K562 (cell line): Measurements from ENCODE around the gene CCNDBP1. TPM values are rescaled to one million over a fixed set of nuclear protein-coding genes. Genes with fewer than 3 reads are reported as not detected.

ENCODE experiments used
- BCOR ChIP-seq: fragments of 450-650 bp; IDR thresholded peaks from 2 replicates; pipeline ENCODE4 v1.6.1; 2016
- BRCA1 ChIP-seq, 2 experiments: fragments of 450-650 bp in 1 of 2; sonication (generic) in 1 of 2; formaldehyde crosslinking in 1 of 2; IDR thresholded peaks; 2 replicates each; pipeline versions ENCODE4 v1.5.0 to v1.6.1; 2017 to 2020; ENCODE audit warnings: mild to moderate bottlenecking in 1 of 2, missing genetic modification reagents in 1 of 2
- ESRRB ChIP-seq: fragments of 250-450 bp; sonication (Bioruptor Pico); IDR thresholded peaks from 2 replicates; pipeline ENCODE4 v1.5.0; 2020; ENCODE audit warnings: mild to moderate bottlenecking, moderate library complexity, borderline replicate concordance
- KAT2B ChIP-seq: IDR thresholded peaks from one replicate; pipeline ENCODE4 v1.6.1; 2012; ENCODE audit warnings: low read depth, mild to moderate bottlenecking, control low read depth, inconsistent platforms, low read length, moderate library complexity
- L3MBTL2 ChIP-seq: fragments of 450-650 bp; IDR thresholded peaks from 2 replicates; pipeline ENCODE4 v1.6.1; 2016; ENCODE audit warnings: mild to moderate bottlenecking, moderate library complexity
- NCOA4 ChIP-seq: fragments of 450-650 bp; IDR thresholded peaks from 2 replicates; pipeline ENCODE4 v1.6.1; 2018; ENCODE audit warnings: mild to moderate bottlenecking; ENCODE audit not compliant: partially characterized antibody
- NELFE ChIP-seq: IDR thresholded peaks from 2 replicates; pipeline ENCODE4 v1.6.1; 2011; ENCODE audit warnings: mild to moderate bottlenecking; ENCODE audit not compliant: insufficient read depth, insufficient read length
- NEUROD1 ChIP-seq: fragments of 150-350 bp; IDR thresholded peaks from 2 replicates; pipeline ENCODE4 v1.6.1; 2014; ENCODE audit warnings: borderline replicate concordance, low read length, low read depth; ENCODE audit not compliant: partially characterized antibody
- NFE2L1 ChIP-seq: fragments of 450-650 bp; IDR thresholded peaks from 2 replicates; pipeline ENCODE4 v1.6.1; 2016; ENCODE audit warnings: missing genetic modification characterization, low read depth, mild to moderate bottlenecking, missing compliant biosample characterization, moderate library complexity, borderline replicate concordance
- SMARCA5 ChIP-seq: fragments of 450-650 bp; IDR thresholded peaks from 2 replicates; pipeline ENCODE4 v1.6.1; 2016
- TAL1 ChIP-seq: fragments of 450-650 bp; IDR thresholded peaks from 2 replicates; pipeline ENCODE4 v1.6.1; 2016; ENCODE audit warnings: mild to moderate bottlenecking
- TRIM24 ChIP-seq, 2 experiments: fragments of 450-650 bp; IDR thresholded peaks; 2 replicates each; pipeline ENCODE4 v1.6.1; 2016
- ZNF384 ChIP-seq: IDR thresholded peaks from 2 replicates; pipeline ENCODE4 v1.6.1; 2012; ENCODE audit warnings: low read depth, low read length, improper control_type of control experiment
- ZNF668 ChIP-seq: fragments of 250-450 bp; sonication (Bioruptor Pico); IDR thresholded peaks from 2 replicates; pipeline ENCODE4 v1.8.0; 2022; ENCODE audit warnings: mild to moderate bottlenecking, inconsistent platforms
- ZNF780A ChIP-seq: fragments of 250-450 bp; sonication (Bioruptor Pico); IDR thresholded peaks from 2 replicates; pipeline ENCODE4 v1.5.0; 2021; ENCODE audit warnings: mild to moderate bottlenecking
- polyA plus RNA-seq, 8 experiments: library from polyadenylated mRNA; depleted of rRNA in 4 of 8; stranded (reverse) in 5 of 8; unstranded in 3 of 8; fragments of >200 nt; fragmentation: Nextera tagmentation in 2 of 8; fragmentation: Illumina TruSeq in 1 of 8; extraction: Ambion mirVana in 2 of 8; extraction: Trizol in 1 of 8; gene quantifications; 2 replicates each; pipeline versions ENCODE4 v1.2.1 to v1.2.3, GENCODE V29; 2011 to 2014; ENCODE audit warnings: inconsistent platforms in 1 of 8, missing spikeins in 1 of 8
- total RNA-seq, 7 experiments: library from RNA; depleted of rRNA in 6 of 7; stranded (reverse); fragments of >200 nt in 6 of 7; fragmentation: Illumina TruSeq in 2 of 7; extraction: Trizol in 2 of 7; gene quantifications; 2 replicates each; pipeline versions ENCODE4 v1.2.1 to v1.2.3, GENCODE V29; 2011 to 2021; ENCODE audit warnings: low replicate concordance in 1 of 7
- TF ChIP-seq, protein P1 (sequence below): fragments of 450-650 bp; conservative IDR thresholded peaks from 2 replicates; pipeline ENCODE4 v1.6.1; 2016; ENCODE audit warnings: missing genetic modification characterization, low read depth, mild to moderate bottlenecking, control low read depth, missing compliant biosample characterization
- TF ChIP-seq, protein P2 (sequence below): fragments of 250-450 bp; sonication (Bioruptor Pico); IDR thresholded peaks from 2 replicates; pipeline ENCODE4 v1.5.0; 2021; ENCODE audit warnings: mild to moderate bottlenecking, moderate library complexity
- TF ChIP-seq, protein P3 (sequence below): IDR thresholded peaks from 2 replicates; pipeline ENCODE4 v1.6.1; 2016; ENCODE audit warnings: missing genetic modification characterization, missing compliant biosample characterization
- TF ChIP-seq, protein P4 (sequence below), 2 experiments: IDR thresholded peaks; 2 replicates each; pipeline ENCODE4 v1.6.1; 2012; ENCODE audit warnings: improper control_type of control experiment in 2 of 2, low read depth in 2 of 2, low read length in 2 of 2, borderline replicate concordance in 1 of 2
- TF ChIP-seq, protein P5 (sequence below): fragments of 250-450 bp; sonication (Bioruptor Pico); IDR thresholded peaks from 2 replicates; pipeline ENCODE4 v1.5.0; 2021

The CCNDBP1 gene
- total and polyA plus RNA-seq, 9 of the 15 experiments (the other 6 are each of a cell fraction or from before 2014, with no cell fraction given), result 37.0 to 111 (median 55.5) TPM

DNA sequence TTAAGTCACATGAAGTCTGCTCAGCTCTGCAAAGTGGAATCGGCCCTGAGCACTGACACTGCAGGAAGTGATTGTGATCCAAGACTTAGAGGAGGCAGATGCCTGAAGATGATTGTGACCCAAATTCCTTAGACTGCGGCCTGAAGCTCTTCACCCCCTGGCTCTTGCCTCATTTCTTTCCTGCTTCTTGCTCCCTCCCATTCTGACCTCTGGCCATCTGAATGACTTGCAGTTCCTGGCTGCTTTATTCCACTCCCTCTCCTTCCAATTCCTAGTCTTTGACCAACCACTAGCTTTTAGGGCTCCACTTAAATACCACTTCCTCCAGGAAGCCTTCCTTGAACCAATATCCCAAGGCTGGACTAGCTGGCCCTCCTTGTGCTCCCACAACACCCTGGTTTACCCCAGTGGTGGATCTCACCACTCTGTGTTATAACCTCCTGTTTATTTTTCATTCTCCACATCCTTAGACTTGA is 45.5 kb downstream of the CCNDBP1 start (continued):
- TF ChIP-seq, protein P1, sequence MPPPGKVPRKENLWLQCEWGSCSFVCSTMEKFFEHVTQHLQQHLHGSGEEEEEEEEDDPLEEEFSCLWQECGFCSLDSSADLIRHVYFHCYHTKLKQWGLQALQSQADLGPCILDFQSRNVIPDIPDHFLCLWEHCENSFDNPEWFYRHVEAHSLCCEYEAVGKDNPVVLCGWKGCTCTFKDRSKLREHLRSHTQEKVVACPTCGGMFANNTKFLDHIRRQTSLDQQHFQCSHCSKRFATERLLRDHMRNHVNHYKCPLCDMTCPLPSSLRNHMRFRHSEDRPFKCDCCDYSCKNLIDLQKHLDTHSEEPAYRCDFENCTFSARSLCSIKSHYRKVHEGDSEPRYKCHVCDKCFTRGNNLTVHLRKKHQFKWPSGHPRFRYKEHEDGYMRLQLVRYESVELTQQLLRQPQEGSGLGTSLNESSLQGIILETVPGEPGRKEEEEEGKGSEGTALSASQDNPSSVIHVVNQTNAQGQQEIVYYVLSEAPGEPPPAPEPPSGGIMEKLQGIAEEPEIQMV, result no peak
- TF ChIP-seq BCOR (peak; percentile 94), NEUROD1 (no peak), SMARCA5 (peak; percentile 78; the same call in 1 of the 2 replicates), BRCA1 (IDR thresholded peaks at IDR 0.05) (no peak), BRCA1 (CRISPR knock-in tag; IDR thresholded peaks at IDR 0.05) (no peak), NFE2L1 (tag) (peak; percentile 84), TRIM24 (IDR thresholded peaks at IDR 0.05) (peak; percentile 79 to 84), TAL1 (peak; percentile 80), NELFE (no peak), ZNF668 (CRISPR knock-in tag) (no peak), L3MBTL2 (peak; percentile 51; the same call in 1 of the 2 replicates), NCOA4 (no peak), KAT2B (no peak), ESRRB (CRISPR knock-in tag) (no peak), ZNF780A (CRISPR knock-in tag) (no peak), ZNF384 (no peak)
- TF ChIP-seq, protein P2, sequence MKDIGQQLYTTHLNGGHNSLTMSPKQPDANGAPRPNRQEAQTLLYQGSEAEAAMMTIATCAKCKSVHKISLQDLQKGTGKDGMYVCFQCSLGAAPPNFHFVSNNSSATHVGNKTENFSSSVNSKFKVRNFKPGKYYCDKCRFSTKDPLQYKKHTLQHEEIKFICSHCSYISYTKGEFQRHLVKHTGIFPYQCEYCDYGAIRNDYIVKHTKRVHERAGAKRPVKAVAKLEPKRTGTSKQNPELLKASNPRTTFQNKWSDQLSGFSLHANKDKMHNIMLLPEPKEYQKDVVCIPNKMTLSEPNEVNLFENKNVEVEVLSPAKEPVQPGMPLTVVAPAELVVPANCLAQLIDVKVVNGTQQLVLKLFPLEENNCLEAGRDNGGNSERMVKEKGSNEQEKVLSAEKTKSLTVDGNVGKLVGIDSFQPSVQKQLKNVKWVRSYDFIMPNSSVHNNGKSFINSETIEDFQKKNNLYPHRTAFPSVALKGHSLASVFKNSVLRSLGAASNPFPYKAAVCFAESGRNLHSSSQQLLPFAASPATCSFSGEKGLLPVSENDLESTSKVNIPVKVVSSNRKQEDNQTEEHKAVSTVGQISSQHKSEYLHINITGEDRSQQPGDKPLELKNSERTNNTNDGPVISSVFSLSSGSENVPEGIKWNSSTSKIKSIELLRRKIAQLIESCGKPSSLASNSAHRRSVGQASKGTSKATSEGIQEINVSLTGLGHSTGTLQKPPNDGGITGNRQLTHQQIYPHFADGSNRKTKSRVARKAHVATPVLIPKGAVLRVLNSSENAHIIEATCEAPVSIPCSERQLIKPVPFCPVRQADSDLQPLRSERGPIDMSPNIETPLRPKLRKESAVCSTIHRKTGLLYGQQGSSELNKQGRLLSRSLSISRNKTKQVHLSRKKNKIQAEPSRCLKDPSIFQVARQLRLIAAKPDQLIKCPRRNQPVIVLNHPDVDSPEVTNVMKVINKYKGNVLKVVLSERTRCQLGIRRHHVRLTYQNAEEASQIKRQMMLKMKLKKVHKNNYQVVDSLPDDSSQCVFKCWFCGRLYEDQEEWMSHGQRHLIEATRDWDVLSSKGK (CRISPR knock-in tag), result no peak
- TF ChIP-seq, protein P3, sequence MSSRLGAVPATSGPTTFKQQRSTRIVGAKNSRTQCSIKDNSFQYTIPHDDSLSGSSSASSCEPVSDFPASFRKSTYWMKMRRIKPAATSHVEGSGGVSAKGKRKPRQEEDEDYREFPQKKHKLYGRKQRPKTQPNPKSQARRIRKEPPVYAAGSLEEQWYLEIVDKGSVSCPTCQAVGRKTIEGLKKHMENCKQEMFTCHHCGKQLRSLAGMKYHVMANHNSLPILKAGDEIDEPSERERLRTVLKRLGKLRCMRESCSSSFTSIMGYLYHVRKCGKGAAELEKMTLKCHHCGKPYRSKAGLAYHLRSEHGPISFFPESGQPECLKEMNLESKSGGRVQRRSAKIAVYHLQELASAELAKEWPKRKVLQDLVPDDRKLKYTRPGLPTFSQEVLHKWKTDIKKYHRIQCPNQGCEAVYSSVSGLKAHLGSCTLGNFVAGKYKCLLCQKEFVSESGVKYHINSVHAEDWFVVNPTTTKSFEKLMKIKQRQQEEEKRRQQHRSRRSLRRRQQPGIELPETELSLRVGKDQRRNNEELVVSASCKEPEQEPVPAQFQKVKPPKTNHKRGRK, result no peak
- TF ChIP-seq, protein P4, sequence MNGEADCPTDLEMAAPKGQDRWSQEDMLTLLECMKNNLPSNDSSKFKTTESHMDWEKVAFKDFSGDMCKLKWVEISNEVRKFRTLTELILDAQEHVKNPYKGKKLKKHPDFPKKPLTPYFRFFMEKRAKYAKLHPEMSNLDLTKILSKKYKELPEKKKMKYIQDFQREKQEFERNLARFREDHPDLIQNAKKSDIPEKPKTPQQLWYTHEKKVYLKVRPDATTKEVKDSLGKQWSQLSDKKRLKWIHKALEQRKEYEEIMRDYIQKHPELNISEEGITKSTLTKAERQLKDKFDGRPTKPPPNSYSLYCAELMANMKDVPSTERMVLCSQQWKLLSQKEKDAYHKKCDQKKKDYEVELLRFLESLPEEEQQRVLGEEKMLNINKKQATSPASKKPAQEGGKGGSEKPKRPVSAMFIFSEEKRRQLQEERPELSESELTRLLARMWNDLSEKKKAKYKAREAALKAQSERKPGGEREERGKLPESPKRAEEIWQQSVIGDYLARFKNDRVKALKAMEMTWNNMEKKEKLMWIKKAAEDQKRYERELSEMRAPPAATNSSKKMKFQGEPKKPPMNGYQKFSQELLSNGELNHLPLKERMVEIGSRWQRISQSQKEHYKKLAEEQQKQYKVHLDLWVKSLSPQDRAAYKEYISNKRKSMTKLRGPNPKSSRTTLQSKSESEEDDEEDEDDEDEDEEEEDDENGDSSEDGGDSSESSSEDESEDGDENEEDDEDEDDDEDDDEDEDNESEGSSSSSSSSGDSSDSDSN (IDR thresholded peaks at IDR 0.05; ENCODE audit: borderline replicate concordance in 1 of 2, low read depth in 2 of 2, low read length in 2 of 2), result no peak
- TF ChIP-seq, protein P5, sequence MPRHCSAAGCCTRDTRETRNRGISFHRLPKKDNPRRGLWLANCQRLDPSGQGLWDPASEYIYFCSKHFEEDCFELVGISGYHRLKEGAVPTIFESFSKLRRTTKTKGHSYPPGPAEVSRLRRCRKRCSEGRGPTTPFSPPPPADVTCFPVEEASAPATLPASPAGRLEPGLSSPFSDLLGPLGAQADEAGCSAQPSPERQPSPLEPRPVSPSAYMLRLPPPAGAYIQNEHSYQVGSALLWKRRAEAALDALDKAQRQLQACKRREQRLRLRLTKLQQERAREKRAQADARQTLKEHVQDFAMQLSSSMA, result no peak
